SK-N-SH (cell line): ENCODE measurements around the gene WWOX.

Experiments
- CTCF ChIP-seq: fragments of 200-600 bp; sonication (generic); IDR thresholded peaks from 2 replicates; pipeline ENCODE4 v1.6.1; 2017; ENCODE audit warnings: antibody characterized with exemption, mild to moderate bottlenecking, moderate library complexity
- POLR2AphosphoS5 ChIP-seq: IDR thresholded peaks from 2 replicates; pipeline ENCODE4 v1.6.1; 2012; ENCODE audit warnings: low read depth, low read length
- RFX5 ChIP-seq: IDR thresholded peaks from 2 replicates; pipeline ENCODE4 v1.6.1; 2012; ENCODE audit warnings: mild to moderate bottlenecking, improper control_type of control experiment, low read length
- TAF1 ChIP-seq: IDR thresholded peaks from 2 replicates; pipeline ENCODE4 v1.6.1; 2012; ENCODE audit warnings: low read depth, mild to moderate bottlenecking, low read length, moderate library complexity, borderline replicate concordance

- no peak for TF ChIP-seq RFX5
- TF ChIP-seq CTCF: no peak
- TF ChIP-seq TAF1: no peak
- no peak for TF ChIP-seq POLR2AphosphoS5
Observed at GRCh38 chr16:78097548-78097947, 1.9 kb upstream of the WWOX start.
